GM10847 (cell line): ENCODE measurements around the gene SMIM5.

Experiments
- POLR2A ChIP-seq: IDR thresholded peaks from 2 replicates; pipeline ENCODE4 v1.6.1; 2011; ENCODE audit not compliant: insufficient read length; ENCODE audit errors: extremely low read depth

Gene SMIM5

GRCh38 chr17:75615301-75615700 is 17.9 kb upstream of the SMIM5 start:
- TF ChIP-seq POLR2A: no peak

DNA sequence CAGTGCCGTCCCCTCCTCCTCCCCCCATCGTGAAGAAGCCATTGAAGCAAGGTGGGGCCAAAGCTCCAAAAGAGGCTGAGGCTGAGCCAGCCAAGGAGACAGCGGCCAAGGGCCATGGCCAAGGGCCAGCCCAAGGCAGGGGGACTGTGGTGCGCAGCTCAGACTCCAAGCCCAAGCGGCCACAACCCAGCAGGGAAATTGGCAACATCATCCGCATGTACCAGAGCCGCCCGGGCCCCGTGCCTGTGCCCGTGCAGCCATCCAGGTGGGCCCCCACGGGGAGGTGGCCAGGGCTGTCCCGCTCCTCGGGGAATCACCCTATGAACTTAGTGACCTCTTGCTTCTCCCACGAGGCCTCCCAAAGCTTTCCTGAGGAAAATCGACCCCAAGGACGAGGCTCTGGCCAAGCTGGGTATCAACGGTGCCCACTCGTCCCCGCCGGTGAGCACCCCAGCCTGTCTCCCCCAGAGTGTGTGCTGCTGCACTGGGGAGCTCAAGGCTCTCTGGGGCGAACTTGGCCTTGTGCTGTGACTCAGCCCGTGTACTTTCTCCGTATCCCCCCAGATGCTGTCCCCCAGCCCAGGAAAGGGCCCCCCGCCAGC is 16.6 kb upstream of the SMIM5 start:
- no peak for TF ChIP-seq POLR2A

DNA sequence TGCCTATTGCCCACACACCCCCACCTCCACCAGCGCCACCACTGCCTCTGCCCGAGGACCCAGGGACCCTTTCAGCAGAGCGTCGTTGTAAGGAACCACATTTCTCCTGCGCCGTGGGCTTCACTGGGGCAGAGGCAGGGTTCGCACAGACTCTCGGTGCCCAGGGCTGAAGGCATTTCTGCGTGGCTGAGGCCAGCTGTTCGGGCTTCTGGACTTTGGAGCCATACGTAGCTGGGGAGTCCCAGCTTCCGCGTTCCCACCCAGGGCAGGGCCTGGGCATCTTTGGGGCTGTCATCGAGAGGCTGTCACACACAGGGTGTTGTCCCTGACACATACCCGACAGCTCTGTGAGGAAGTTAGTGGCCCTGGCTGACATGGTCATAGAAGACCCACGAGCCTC is 16.0 kb upstream of the SMIM5 start:
- TF ChIP-seq POLR2A: no peak

DNA sequence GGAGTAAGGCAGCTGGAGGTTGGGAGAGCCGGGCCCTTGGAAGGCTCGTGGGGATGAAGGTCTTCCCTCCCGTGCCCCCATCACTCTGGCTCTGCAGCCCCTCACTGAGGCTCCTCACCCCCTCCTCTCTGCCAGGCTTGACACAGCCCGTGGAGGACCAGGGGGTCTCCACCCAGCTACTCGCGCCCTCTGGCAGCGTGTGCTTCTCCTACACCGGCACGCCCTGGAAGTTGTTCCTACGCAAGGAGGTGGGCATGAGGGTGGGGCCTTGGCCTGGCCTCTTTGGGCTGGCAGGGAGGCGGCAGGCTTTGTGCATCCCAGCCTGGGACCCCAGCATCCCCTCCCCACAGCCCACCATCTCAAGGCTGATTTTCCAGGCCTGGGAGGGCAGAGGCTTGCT is 15.6 kb upstream of the SMIM5 start:
- TF ChIP-seq POLR2A: no peak

GRCh38 chr17:75619506-75620431 is 13.5 kb upstream of the SMIM5 start:
- TF ChIP-seq POLR2A: no peak

DNA sequence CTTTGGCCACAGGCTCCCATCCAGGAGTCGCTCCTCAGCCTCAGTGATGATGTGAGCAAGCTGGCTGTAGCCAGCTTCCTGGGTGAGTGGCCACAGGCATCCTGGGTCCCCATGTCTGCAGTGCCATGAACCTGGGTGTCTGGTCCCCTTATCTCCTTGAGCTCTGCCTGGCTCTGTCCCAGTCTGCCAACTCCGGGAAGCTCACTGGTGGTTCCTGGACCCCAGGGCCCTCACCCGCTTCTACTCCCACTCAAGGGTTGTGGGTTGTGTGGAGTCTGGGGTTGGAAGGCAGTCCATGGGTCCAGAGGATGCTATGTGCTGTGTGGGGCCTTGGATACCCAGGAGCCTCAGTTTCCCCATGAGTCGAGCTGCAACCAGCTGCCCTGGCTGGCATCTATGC is 11.7 kb upstream of the SMIM5 start:
- no peak for TF ChIP-seq POLR2A

- TF ChIP-seq POLR2A: no peak
Measured at GRCh38 chr17:75622076-75622475, 11.2 kb upstream of the SMIM5 start.

DNA sequence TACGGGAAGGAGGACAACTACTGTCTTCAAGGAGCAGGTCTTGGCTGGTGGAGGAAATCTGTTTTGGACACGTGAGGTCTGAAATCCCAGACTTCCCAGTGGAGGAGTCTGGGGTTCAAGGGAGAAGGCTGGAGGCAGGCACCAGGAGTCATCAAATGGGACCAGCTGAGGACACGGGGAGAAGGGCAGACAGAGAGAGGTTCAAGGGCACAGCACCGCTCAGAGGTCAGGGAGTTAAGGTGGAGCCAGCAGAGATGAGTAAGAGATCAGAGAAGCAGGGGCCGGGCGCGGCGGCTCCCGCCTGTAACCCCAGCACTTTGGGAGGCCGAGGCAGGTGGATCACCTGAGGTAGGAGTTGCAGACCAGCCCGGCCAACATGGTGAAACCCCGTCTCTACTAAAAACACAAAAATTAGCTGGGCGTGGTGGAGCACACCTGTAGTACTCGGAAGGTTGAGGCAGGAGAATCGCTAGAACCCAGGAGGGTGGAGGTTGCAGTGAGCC is 10.4 kb upstream of the SMIM5 start:
- TF ChIP-seq POLR2A: no peak

DNA sequence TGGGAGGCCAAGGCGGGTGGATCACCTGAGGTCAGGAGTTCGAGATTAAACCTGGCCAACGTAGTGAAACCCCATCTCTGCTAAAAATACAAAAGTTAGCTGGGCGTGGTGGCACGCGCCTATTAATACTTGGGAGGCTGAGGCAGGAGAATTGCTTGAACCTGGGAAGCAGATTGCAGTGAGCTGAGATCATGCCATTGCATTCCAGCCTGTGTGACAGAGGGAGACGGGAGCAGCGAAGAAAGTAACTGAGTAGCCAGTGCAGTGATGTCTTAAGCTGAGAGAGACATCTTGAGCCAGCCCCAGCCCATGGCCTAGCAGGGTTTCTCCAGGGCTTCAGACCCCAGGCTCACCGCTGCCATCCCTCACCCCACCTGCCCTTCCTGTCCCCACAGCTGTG is 9.8 kb upstream of the SMIM5 start:
- TF ChIP-seq POLR2A: no peak

DNA sequence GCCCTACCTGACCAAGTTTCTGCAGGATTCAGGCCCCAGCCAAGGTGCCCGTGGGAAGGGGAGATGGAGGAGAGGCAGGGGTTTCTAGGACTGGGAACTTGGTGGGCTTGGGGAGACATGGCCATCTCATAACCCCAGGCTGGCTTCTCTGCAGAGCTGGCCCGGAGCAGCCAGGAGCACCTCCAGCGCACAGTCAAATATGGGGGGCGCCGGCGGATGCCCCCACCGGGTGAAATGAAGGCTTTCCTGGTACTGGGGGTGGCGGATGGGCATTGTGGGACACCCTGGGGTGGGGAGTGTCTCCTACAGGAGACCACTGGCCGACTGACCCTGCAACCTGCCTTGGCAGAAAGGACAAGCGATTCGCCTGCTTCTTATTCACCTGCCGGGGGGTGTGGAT is 9.2 kb upstream of the SMIM5 start:
- no peak for TF ChIP-seq POLR2A

DNA sequence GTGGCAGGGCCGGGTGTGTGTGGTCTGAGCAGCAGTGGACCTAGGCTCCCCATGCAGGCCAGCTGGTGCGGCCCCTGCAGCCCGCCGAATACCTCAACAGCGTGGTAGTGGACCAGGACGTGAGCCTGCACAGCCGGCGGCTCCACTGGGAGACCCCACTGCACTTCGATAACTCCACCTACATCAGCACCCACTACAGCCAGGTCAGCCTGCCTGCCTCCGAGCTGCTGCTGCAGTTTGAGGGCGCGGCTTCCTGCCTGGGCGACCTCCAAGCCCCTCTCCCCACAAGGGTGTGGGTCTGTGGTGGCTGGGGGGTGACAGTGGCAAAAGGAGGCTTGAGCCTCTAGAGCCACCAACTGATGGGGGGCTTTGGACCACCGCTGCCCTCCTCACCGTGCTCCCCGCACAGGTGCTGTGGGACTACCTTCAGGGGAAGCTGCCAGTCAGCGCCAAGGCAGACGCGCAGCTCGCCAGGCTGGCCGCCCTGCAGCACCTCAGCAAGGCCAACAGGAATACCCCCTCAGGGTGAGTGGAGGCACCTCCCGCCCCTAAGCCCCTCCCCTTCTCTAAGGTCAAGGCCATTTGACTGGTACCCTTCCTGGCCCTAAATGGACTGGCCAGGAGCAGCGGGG is 8.4 kb upstream of the SMIM5 start:
- TF ChIP-seq POLR2A: no peak

DNA sequence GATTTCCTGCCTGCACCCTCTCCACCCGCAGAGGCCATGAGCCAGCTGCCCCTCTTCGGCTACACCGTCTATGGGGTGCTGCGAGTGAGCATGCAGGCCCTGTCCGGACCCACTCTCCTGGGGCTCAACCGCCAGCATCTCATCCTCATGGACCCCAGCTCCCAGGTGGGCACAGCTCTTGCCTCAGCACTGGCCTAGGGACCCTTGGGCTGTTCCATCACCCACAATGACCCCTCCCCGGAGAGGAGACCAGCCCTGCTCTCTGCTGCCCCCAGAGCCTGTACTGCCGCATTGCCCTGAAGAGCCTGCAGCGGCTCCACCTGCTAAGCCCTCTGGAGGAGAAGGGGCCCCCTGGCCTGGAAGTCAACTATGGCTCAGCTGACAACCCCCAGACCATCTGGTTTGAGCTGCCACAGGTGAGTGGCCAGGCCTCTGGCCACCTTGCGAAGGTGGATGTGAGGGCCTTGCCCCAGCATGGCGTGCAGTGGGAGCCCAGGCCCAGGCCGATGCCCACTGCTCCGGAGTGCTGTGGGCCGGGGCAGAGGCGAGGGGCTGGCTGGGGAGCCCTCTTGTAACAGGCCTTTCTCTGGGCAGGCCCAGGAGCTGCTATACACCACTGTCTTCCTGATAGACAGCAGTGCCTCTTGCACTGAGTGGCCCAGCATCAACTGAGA is 7.3 kb upstream of the SMIM5 start:
- TF ChIP-seq POLR2A: no peak

GRCh38 chr17:75626496-75627038 is 6.7 kb upstream of the SMIM5 start:
- TF ChIP-seq POLR2A: no peak

GRCh38 chr17:75627094-75627493 is 6.1 kb upstream of the SMIM5 start:
- TF ChIP-seq POLR2A: no peak

GRCh38 chr17:75628425-75628824 is 4.8 kb upstream of the SMIM5 start:
- TF ChIP-seq POLR2A: no peak
